NCI-H2029 (cell line): ENCODE measurements around the gene UBFD1.
"Not testable (repeated sequence)": the region's sequence is repeated elsewhere in the genome, so short reads cannot be mapped to it uniquely, and the experiment has no call there.

Experiments
- DNase-seq: peaks from one replicate; lab custom pipeline; 2025; lab: John Stamatoyannopoulos, UW

Gene UBFD1

GRCh38 chr16:23567602-23568001, 10.1 kb downstream of the UBFD1 start:
- no peak for DNase-seq

GRCh38 chr16:23570992-23571632, 13.6 kb downstream of the UBFD1 start:
- DNase-seq: no peak

GRCh38 chr16:23571895-23572294, 14.4 kb downstream of the UBFD1 start:
- DNase-seq: no peak

GRCh38 chr16:23572394-23572793, 14.9 kb downstream of the UBFD1 start:
- DNase-seq: no peak

GRCh38 chr16:23573817-23574216, 16.3 kb downstream of the UBFD1 start:
- no peak for DNase-seq

- DNase-seq: no peak
These were observed 18.3 kb downstream of the UBFD1 start for GRCh38 chr16:23575834-23576233.

GRCh38 chr16:23577493-23577892, 20.0 kb downstream of the UBFD1 start:
- DNase-seq: no peak

- DNase-seq: no peak
These were observed 20.7 kb downstream of the UBFD1 start for GRCh38 chr16:23578101-23578830.

GRCh38 chr16:23579371-23579770, 21.8 kb downstream of the UBFD1 start:
- DNase-seq: no peak

- DNase-seq: no peak
These were observed 22.9 kb downstream of the UBFD1 start for GRCh38 chr16:23580391-23580790.

GRCh38 chr16:23581764-23582163, 24.2 kb downstream of the UBFD1 start:
- no peak for DNase-seq

- DNase-seq: not testable (repeated sequence)
These were observed 25.7 kb downstream of the UBFD1 start for GRCh38 chr16:23583271-23583670.

- DNase-seq: no peak
These were observed 26.9 kb downstream of the UBFD1 start for GRCh38 chr16:23584186-23585076.

GRCh38 chr16:23587726-23588125, 30.2 kb downstream of the UBFD1 start:
- DNase-seq: no peak

GRCh38 chr16:23590181-23590580, 32.7 kb downstream of the UBFD1 start:
- DNase-seq: no peak

- DNase-seq: no peak
These were observed 36.7 kb downstream of the UBFD1 start for GRCh38 chr16:23594186-23594585.

- no peak for DNase-seq
These were observed 37.9 kb downstream of the UBFD1 start for GRCh38 chr16:23595246-23595950.

GRCh38 chr16:23595951-23596720, 38.6 kb downstream of the UBFD1 start, which contains the start of gene NDUFAB1:
Gene NDUFAB1 (minus strand): TSS chr16:23596316. CDS start chr16:23596290, 26 bp downstream.
- DNase-seq: peak; percentile 87

GRCh38 chr16:23597003-23597756, 39.7 kb downstream of the UBFD1 start:
- no peak for DNase-seq

GRCh38 chr16:23607726-23608125, 50.2 kb downstream of the UBFD1 start:
- DNase-seq: no peak
